H1 (cell line): Measurements from ENCODE around the gene PA2G4. TPM values are rescaled to one million over a fixed set of nuclear protein-coding genes. Genes with fewer than 3 reads are reported as not detected.

Experiments used
- CEBPB ChIP-seq: IDR thresholded peaks from 2 replicates; pipeline ENCODE4 v1.6.1; 2012; ENCODE audit warnings: low read depth, low read length
- E2F6 ChIP-seq: IDR thresholded peaks from 2 replicates; pipeline ENCODE4 v1.6.1; 2012; ENCODE audit warnings: inconsistent platforms
- NRF1 ChIP-seq: IDR thresholded peaks from 2 replicates; pipeline ENCODE4 v1.6.1; 2011; ENCODE audit warnings: mild to moderate bottlenecking, low read depth, low read length, improper control_type of control experiment
- polyA plus RNA-seq, 7 experiments: library from polyadenylated mRNA; depleted of rRNA in 3 of 7; stranded (reverse) in 5 of 7; unstranded in 2 of 7; fragments of >200 nt in 5 of 7; fragments of 200-250 nt in 2 of 7; gene quantifications; 1 replicate in 5 of 7; 2 replicates in 1 of 7; 4 replicates in 1 of 7; pipeline versions ENCODE4 v1.2.1 to v1.2.3, GENCODE V29; 2011 to 2013; ENCODE audit warnings: missing spikeins in 2 of 7, mixed read lengths in 2 of 7
- total RNA-seq: library from RNA; stranded (reverse); fragmentation: NEBNext Ultra II Directional; extraction: Animal tissue kit (Norgen Biotek cat#: 25700); gene quantifications from 2 replicates; pipeline ENCODE4 v1.2.1, GENCODE V29; 2021

Gene PA2G4
- total and polyA plus RNA-seq, 2 of the 8 experiments (the other 6 are each of a cell fraction or from before 2014, with no cell fraction given) = 159 to 242 TPM

- TF ChIP-seq NRF1 (no peak), CEBPB (no peak), E2F6 (no peak)
Measured at GRCh38 chr12:56124133-56124532, 19.8 kb downstream of the PA2G4 start (continued).
